Measurements from ENCODE around the gene CDC14B.
"Not testable (repeated sequence)": the region's sequence is repeated elsewhere in the genome, so short reads cannot be mapped to it uniquely, and the experiment has no call there.

The CDC14B gene

DNA sequence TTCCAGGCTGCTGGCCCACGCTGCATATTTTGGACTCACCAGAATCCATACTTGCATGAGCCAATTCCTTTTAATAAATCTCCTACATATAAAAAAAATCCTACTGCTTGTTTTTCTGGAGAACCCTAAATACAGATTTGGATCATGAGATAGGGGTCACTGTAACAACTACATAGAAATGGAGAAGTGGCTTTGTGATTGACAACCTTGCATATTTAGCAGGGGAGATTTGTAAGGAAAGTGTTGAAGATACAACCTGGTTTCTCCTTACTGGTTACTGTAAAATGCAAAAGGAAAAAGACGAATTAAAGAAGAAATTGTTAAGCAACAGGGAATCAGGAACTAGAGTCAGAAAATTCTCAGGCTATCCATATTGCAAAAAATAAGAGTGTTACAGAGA, 94.9 kb downstream of the CDC14B start:
- no peak for DNase-seq

DNA sequence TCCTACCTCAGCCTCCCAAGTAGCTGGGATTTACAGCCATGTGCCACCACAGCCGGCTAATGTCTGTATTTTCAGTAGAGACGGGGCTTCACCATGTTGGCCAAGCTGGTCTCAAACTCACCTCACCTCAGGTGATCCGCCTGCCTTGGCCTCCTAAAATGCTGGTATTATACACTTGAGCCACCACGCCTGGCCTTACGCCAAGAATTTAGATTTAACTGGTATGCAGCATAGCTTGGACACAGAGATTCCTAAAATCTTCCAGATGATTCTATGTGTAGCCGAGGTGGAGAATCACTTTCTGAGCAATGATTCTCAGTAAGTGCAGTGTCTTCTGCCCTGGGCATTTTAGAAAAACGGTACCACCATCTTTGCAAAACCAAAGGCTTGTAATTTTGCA, 95.6 kb downstream of the CDC14B start:
- no peak for DNase-seq

DNA sequence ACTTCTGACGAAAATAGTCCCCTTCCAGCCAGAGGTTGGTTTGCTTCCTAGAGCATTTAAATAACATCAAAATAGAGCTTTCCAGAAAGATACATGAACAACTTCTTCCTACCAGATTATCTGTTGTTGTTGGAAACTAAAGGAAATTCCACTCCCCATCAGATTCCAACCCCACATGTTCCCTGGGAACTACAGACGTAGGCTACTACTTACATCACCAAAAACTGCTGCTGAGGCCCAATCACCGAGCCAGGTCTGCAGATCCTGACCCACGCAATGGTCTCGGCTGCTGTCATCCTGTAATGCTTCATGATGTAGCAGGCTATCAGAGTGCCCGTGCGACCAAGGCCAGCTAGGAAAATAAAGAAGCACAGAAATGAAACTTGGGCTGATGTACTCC, 96.3 kb downstream of the CDC14B start:
- no peak for DNase-seq

DNA sequence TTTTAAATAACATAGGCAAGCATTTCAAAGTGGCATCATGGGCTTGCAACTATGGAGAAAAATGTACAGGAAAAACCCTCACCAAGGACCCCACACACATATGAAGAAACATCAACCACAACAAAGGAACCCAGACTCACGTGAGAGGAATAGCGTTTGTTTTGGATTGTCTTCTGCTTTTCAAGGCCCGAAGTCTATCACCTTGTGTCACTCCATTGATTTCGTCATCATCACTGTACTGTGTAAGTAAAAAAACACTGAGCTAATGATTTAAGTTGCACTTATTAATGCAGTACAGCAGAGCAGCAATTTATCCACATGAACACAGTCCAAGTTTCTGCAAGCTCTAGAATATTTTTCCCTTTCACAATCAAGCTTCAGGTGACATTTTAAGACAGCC, 97.3 kb downstream of the CDC14B start:
- no peak for DNase-seq

DNA sequence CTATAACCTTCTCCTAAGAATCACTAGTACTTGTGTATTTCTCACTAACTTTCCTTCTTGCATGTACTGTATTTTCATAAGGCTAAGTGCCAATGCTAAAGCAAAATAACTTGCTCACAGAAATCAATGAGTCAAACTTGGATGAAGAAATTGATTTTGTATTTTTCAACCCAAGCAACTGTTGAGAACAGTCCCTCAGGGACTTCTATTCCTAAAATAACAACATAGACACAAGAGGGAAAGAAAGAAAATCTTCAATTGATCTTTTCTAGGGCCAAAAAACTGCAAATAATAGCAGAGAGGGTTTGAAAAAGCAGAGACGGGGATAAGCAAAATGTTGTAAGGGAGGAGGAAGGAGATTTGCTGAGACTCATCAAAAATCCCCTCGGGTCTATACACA, 99.9 kb downstream of the CDC14B start:
- DNase-seq, result no peak

DNA sequence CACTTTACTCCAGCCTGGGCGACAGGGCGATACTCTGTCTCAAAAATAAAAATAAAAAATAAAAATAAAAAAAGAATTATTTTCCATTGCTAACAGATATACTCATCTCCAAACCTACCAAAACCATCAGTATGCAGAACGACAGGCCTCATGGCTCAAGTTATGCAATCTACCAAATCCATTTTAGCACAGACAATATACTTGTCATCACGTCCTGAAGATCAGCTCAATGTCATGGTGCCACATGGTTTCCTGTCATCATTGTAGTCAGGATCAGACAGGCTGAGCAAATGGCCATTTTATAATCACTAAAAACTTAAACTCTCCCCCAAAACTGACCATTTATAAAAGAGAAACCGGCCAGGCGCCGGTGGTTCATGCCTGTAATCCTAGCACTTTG, 100.5 kb downstream of the CDC14B start:
- DNase-seq, result no peak

DNA sequence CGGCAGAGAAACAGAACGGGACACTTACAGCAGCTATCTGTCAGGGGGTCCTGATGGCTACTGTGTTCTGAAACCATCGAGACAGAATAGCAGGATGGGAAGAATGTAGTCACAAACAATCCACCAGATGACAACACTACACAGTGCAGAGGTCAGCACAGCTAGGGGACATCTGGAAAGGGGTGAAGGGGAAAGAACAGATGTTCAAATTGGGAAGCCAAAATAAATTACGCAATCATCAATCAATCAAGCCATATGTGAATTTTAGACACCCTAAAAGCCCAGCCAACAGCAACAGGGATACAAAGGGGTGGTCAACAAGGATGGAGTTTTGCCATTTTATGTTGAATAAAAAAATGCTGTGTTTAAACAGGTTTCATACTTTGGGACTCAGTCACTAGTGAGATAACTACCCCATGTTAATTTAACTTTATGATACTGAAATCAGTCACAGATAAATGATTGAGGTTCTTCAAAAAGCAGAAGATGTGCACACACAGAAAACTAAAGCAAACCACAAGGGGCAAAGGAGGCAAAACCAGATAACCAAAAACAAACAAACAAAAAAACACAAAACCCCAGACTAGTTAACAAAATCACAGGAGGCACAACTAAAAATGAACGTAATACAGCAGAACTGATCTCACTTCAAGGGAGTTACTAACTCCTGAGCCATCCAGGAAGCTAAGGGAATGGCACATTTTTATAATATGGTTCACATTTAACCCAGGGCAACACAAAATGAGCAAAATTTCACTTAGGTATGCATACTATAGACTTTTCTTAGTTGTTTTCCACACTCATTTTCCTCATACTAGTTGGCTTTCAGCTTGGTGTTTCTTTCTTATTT, 103.8 kb downstream of the CDC14B start:
- no peak for DNase-seq

DNA sequence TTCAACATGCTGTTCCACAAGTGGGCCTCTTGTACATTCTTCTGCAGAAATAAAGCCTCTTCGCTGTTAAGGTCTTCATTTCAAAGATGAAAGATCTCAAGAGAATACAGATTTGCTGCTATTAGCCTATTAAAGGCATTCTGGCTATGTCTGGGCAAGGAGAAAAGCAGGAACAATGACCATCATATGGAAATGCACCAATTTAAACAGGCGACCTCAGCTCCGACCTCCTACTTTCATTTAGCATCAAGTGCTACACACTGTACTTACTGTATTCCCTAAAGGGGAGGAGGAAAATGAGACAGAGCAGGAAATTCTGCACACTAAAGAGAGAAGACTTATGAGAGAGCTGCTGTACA, 104.9 kb downstream of the CDC14B start:
- DNase-seq, result no peak

DNA sequence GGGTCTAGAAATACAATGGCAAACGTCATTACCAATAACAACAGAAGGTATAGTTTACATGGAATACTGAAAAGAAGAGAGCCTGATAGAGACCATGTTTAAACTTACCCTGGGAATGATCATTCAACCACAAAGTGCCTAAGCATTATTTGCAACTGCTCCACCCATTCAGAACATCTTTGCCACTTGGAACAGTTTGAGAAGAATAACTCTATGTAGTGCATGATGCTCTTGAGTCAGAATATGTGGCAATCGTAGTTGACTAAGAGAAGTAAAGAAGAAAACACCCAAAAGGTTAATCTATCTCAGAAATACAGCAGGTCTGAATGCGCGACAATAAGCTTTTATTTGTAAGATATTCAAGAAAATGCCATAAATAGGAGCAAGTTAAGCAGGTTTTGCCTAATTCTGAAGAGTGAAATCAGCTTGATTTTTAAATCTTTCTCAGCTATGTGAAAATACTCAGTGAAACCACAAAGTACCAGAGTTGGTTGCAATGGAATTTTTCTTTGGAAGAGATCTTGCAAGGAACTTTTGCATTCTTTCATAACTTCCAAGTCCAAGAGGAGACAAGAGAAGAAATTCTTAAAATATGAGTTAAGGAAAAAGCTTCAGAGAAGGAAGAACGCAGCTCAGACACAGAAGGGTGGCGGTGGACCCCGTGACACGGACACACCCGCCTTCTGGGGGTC, 105.4 kb downstream of the CDC14B start:
- no peak for DNase-seq

DNA sequence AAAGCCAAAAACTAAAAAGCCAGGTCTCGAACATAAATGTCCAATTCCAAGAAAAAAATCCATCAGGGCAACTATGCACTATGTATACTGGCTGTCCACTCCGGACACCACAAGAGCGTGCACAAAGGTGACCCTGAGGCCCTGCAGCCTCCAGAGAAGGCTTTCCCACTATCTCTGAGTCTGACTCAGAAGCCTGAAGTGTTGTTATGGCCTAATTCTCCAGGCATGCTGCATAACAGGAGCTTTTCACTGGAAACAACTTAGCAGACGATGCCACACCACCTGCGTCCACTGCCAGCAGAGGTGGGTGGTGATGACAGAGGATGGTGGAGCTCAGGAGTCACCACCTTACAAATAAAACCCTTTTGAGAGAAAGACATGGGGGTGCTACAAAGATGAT, 106.0 kb downstream of the CDC14B start:
- DNase-seq, result no peak

DNA sequence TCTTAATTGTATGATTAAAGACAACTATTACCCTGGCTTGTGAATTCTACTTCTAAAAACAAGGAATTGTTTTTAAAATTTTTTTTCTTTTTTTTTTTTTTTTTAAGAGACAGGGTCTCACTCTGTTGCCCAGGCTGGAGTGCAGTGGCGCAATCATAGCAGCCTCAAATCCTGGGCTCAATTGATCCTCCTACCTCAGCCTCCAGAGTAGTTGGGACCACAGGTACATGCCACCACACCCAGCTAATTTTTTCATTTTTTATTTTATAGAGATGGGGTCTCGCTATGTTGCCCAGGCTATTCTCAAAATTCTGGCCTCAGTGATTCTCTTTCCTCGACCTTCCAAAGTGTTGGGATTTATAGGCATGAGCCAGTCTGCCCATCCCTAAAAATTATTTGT, 107.4 kb downstream of the CDC14B start:
- no peak for DNase-seq

DNA sequence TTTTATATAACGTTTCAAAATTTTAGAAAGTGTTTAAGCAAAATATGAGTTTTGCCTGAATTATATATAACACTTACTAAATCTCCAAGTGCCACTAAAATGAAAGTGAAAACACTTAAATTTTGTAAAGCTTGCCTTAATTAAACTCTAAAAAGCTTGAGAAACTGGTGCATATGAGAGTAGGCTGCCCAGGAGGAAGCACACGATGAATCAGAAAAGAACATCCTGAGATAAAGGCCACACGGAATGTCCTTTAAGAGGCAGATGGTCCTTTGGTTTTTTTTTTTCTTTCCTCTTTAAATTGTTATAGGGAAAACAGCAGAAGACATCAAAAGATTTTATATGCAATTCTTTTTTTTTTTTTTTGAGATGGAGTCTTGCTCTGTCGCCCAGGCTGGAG, 109.4 kb downstream of the CDC14B start:
- no peak for DNase-seq

DNA sequence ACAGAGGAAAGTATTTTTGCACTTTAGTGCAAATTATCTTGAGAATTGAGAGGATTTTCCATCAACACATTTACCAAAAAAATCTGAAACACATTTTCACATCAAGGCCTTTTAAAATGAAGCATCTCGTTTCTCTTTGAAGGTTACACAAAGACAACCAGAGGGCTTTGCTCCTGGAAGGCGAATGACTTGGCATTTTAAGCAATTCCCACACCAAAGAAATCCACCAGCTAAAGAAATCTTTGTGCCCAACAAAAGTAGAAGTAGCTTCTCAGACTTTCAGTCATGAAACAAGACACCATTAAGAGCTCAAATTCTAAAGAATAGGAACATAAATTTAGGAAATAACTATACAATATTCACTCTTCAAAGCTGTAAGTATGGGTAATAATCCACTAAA, 109.8 kb downstream of the CDC14B start:
- no peak for DNase-seq

DNA sequence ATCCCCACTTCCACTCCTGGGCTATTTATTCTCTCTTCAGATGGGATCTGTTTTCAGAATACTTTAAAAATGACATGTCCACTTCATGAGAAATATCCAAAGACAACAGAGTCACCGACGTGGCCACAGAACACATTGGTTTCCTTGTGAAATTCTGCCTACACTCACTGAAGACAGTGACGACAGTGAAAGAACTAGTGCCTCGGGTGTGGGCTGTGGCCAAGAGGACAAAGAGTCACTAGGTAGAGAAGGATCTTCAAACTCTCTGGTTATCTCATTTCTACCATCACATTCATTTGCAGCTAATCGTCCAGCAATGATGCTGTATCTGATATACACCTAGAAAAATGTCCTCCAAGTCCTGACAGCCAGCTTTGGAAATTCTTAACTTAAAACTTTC, 110.6 kb downstream of the CDC14B start:
- no peak for DNase-seq

DNA sequence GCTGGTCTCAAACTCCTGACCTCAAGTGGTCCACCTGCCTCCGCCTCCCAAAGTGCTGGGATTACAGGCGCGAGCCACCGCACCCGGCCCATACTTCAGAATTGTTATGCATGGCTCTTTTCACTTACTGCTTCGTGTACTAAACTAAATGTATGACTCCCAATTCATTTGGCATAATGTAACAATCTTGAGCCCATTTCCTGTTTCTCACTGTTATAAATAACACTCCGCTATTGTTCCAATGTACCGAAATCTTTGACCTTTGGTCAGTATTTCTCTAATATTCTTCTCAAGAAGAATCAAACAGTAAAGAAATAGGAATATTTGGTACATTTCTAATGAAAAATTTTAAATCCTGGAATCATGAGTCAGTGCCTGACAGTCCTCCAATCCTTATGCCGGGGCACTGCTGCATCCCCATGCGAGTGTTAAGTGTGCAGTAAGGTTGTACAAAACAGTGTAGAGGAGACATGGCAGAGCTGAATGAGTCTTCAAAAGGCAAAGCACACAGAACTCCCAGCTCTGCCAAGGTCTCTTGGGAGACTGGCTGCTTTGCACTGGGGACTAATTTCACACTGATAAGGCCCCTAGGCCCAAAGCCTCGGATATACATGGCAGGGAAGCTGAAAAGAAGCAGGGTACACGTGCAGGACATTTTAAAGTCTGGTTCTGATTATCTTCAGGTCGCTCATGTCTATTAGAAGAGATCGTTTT, 111.3 kb downstream of the CDC14B start:
- DNase-seq, result no peak

DNA sequence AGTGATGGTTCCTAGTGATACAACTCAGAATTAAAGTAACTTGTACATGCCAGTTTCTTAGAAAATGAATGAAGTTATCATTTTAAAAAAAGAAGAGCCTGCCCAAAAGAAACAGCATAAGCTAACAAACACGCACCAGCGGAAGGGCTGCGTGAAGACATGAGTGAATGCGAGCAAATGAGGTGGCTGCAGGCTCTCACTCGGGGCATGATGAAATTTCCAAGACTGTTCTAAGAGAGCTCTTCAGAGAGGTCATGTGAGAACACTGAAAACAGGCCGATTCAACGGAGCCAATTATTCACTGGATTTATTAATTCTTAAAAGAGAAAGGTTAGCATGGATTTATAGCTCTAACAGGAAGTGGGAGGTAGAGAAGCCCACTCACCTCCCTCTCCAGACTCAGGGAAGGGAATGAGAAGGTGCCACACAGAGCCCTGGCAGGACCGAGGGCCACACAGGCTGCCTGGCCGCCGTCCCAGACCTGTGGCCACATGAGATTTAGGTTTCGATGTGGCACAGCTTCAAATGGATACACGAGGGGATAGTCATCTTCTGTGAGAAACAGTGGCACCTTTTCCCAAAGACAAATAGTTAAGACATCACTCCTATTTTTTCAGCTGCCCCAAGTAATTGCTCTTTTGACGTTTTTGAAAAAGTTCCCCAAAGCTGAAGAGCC, 114.2 kb downstream of the CDC14B start:
- DNase-seq, result no peak

DNA sequence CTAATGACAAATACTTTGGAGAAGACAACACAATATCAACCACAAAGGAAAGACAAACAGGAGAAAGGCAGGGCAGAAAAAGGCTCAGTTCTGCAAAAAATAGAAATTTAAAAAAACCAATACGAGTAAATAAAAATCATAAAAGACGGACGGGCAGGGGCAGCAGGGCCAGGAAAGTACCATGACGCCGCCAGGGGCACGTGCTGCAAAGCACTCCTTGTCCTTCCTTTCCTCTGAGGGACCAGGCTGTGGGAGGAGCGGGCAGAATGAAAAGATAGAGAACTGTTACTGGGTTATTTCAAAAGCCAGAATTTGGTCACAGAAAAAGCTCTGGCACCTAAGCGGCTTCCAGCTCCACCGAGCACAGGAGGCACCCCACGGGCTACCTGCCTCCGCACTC, 115.7 kb downstream of the CDC14B start:
- no peak for DNase-seq

DNA sequence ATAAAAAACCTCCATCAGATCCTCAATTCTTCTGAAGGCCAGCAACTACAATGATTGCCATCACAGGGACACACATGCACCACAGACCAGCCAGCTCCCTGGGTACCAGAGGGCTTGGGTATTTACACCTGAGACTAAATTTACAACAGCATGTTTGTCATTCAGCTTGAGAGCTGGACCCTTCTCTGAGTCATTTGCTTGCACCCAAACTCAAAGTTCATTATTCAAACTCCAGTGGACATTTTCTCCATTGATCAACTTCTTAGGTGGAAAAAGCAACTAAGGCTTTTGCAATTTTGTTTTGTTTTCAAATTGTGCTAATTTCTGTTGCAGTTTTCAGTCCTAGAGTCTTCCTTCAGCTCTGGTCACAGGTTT, 116.3 kb downstream of the CDC14B start:
- DNase-seq, result not testable (repeated sequence)

DNA sequence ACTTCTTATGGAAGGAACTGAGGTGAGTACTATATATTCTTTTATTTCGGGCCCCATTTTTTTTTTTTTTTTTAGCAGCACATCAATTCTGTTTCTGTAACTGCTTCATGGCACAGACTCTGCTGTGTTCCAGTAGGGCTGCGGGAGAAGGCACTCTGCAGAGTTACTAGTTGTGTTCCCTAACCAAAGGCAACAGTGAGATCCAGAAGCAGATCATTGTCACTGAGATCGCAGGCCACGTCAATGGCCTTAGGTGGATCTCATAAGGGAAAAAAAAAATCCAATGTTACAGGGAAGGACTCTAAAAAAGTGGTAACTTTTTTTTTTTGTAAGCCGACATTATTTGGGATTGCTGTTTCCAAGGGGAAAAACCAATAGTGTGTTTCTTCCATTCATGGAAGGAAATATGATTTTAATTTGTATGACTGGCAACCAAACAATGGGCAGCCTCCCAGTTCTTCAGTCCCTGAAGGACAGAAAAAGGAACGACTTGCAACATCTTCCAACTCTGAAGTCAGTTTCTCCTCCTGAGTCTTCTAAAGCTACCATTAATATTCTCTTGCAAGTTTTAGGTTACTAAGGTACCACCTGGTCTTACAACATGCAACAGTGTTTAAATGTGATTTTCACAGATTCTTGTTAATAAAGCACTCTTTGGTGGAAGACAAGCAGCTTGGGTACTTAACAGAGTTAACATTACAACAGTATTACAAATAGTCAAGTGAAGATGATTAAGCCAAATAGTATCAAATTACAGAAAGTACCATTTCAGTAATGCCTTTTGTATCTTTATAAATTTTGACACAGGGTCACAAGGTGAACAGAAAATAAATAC, 116.9 kb downstream of the CDC14B start:
- no peak for DNase-seq

DNA sequence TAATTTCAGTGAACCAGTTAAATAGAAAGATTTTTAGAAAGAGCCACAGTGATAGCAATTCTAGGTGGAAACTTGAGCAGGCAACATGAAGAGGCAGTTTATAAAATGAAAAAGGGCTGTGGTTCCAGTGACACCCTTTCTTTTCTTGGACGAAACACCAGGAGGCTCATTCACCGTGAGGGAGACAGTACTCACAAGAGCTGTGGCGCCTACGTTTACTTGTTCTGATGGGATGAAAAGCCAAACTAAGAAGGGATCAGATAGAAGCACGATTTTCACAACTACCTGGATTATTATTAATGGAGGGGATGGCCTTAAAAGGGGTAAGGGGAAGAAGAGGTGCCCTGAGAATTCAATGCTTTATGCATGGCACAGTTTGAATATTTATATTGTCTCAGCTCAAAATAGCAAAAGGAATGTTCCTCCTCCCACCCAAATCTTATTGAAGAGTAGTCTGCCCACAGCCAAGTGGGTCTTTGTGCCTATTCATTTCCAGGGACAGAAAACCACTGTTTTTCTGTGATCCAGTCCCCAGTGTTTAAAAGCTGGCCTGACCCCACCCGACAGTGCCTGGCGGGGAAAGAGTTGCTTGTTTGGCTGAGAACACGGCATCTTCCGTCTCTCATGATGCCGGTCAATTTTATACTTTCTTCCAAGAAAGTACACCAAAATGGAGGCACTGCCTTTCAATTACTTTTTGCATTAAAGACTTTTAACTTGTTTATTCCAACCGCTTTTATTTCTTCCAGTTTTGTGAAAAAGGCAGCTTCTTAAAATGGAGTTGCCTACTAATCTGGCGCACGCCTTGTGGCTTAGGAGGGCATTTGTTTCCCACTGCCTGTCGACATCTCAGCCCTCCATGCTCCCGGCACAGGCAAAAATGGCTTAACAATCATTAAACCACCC, 117.8 kb downstream of the CDC14B start:
- DNase-seq, result no peak

Measured in NCI-H146 (cell line).